GM18951 (cell line): ENCODE data around the gene MKRN2OS.

ENCODE experiments used
- POLR2A ChIP-seq: IDR thresholded peaks from 4 replicates; pipeline ENCODE4 v1.6.1; 2011; ENCODE audit warnings: mild to moderate bottlenecking; ENCODE audit not compliant: insufficient read length, insufficient read depth; ENCODE audit errors: extremely low read depth
- in situ Hi-C: fragments of 300-500 bp; cut with MboI; formaldehyde crosslinking; loops from one replicate; pipeline ENCODE4 v1.12.0; 2022; ENCODE audit warnings: low sequenced_read_pairs, mixed read lengths, inconsistent platforms; ENCODE audit not compliant: unreplicated experiment

The MKRN2OS gene

GRCh38 chr3:12577379-12577778 is 32.1 kb upstream of the MKRN2OS start:
- TF ChIP-seq POLR2A, result no peak
- in situ Hi-C loops, result no loop called here

GRCh38 chr3:12574661-12575060 is 29.4 kb upstream of the MKRN2OS start:
- in situ Hi-C loops, result no loop called here
- no peak for TF ChIP-seq POLR2A

GRCh38 chr3:12574131-12574530 is 28.8 kb upstream of the MKRN2OS start:
- no peak for TF ChIP-seq POLR2A
- in situ Hi-C loops, result no loop called here

- in situ Hi-C loops, result no loop called here
- TF ChIP-seq POLR2A, result no peak
Measured at GRCh38 chr3:12571986-12572385, 26.7 kb upstream of the MKRN2OS start.

- in situ Hi-C loops, result no loop called here
- no peak for TF ChIP-seq POLR2A
Measured at GRCh38 chr3:12569836-12570235, 24.5 kb upstream of the MKRN2OS start.

- in situ Hi-C loops, result no loop called here
- no peak for TF ChIP-seq POLR2A
Measured at GRCh38 chr3:12568747-12569146, 23.4 kb upstream of the MKRN2OS start.

GRCh38 chr3:12566976-12567375 is 21.7 kb upstream of the MKRN2OS start:
- in situ Hi-C loops, result no loop called here
- TF ChIP-seq POLR2A, result no peak

GRCh38 chr3:12562451-12562850 is 17.2 kb upstream of the MKRN2OS start:
- in situ Hi-C loops, result no loop called here
- no peak for TF ChIP-seq POLR2A

GRCh38 chr3:12561397-12561796 is 16.1 kb upstream of the MKRN2OS start:
- TF ChIP-seq POLR2A, result no peak
- in situ Hi-C loops, result no loop called here

- TF ChIP-seq POLR2A, result no peak
- in situ Hi-C loops, result no loop called here
Measured at GRCh38 chr3:12560505-12561190, 15.3 kb upstream of the MKRN2OS start.

- in situ Hi-C loops, result no loop called here
- no peak for TF ChIP-seq POLR2A
Measured at GRCh38 chr3:12559520-12559919, 14.2 kb upstream of the MKRN2OS start.

- in situ Hi-C loops, result no loop called here
Measured at GRCh38 chr3:12558706-12559105, 13.4 kb upstream of the MKRN2OS start.

GRCh38 chr3:12557473-12558100 is 12.3 kb upstream of the MKRN2OS start:
- no peak for TF ChIP-seq POLR2A
- in situ Hi-C loops, result no loop called here

More at GRCh38 chr3:12558706-12559105, 13.4 kb upstream of the MKRN2OS start:
- TF ChIP-seq POLR2A, result no peak
